Panc1 (cell line): ENCODE measurements around the gene LCE1F. TPM values are rescaled to one million over a fixed set of nuclear protein-coding genes. Genes with fewer than 3 reads are reported as not detected.

Experiments used
- ATAC-seq: fragments of 200-7000 bp; cut with Tn5 transposase; 2 replicates; pipeline ENCODE4 v1.9.1; 2020; ENCODE audit warnings: mild to moderate bottlenecking, moderate library complexity
- BruUV-seq: library from RNA; stranded (reverse); fragments of 400-500 nt; replicated peaks from 2 replicates; lab custom pipeline; 2021; lab: Mats Ljungman, UMichigan
- CTCF ChIA-PET: fragments of 300-600 bp; sonication (Branson Sonifier 250); formaldehyde crosslinking; loops from one replicate; lab custom pipeline; 2022; ENCODE audit warnings: antibody characterized with exemption; lab: Charles Lee
- POLR2A ChIA-PET: fragments of 300-600 bp; sonication (Branson Sonifier 250); formaldehyde crosslinking; loops from one replicate; lab custom pipeline; 2022; ENCODE audit warnings: antibody characterized with exemption; lab: Charles Lee
- DNase-seq: peaks from one replicate; pipeline ENCODE4 v3.0.0-alpha.2; 2010; ENCODE audit warnings: low read depth, low spot score
- H3K27ac ChIP-seq: 2 replicates; pipeline ENCODE4 v1.5.1; 2011; ENCODE audit warnings: mild to moderate bottlenecking, low read length, inconsistent platforms
- H3K27me3 ChIP-seq: fragments of 200-500 bp; sonication (Bioruptor generic); 2 replicates; pipeline ENCODE4 v1.6.0; 2014; ENCODE audit warnings: low read length, inconsistent platforms; ENCODE audit not compliant: control insufficient read depth, insufficient read depth
- H3K36me3 ChIP-seq: fragments of 200-500 bp; sonication (Bioruptor generic); 2 replicates; pipeline ENCODE4 v1.5.1; 2014; ENCODE audit warnings: inconsistent platforms, mild to moderate bottlenecking, low read length, moderate library complexity; ENCODE audit not compliant: control insufficient read depth, insufficient read depth
- H3K4me1 ChIP-seq: 2 replicates; pipeline ENCODE4 v1.5.1; 2011; ENCODE audit warnings: inconsistent platforms, mild to moderate bottlenecking, low read length, moderate library complexity; ENCODE audit not compliant: control insufficient read depth, insufficient read depth
- H3K4me3 ChIP-seq, 2 experiments: 2 replicates each; pipeline ENCODE4 v1.5.1; 2011 to 2012; ENCODE audit warnings: low read depth in 2 of 2, low read length in 2 of 2, mild to moderate bottlenecking in 2 of 2, inconsistent platforms in 1 of 2, moderate library complexity in 1 of 2
- H3K9me3 ChIP-seq: fragments of 200-500 bp; sonication (Bioruptor generic); 2 replicates; pipeline ENCODE4 v1.5.1; 2014; ENCODE audit warnings: low read depth, mild to moderate bottlenecking, inconsistent platforms, low read length, moderate library complexity; ENCODE audit not compliant: control insufficient read depth, insufficient read depth
- POLR2AphosphoS5 ChIP-seq: IDR thresholded peaks from 2 replicates; pipeline ENCODE4 v1.6.1; 2012; ENCODE audit warnings: mild to moderate bottlenecking, low read depth, low read length, moderate library complexity
- SIN3A ChIP-seq: IDR thresholded peaks from 2 replicates; pipeline ENCODE4 v1.6.1; 2012; ENCODE audit warnings: low read depth, mild to moderate bottlenecking, low read length, moderate library complexity, borderline replicate concordance; ENCODE audit not compliant: insufficient read depth
- TCF7L2 ChIP-seq: IDR thresholded peaks from 2 replicates; pipeline ENCODE4 v1.6.1; 2011; ENCODE audit warnings: mild to moderate bottlenecking, low read depth, low read length, inconsistent platforms
- in situ Hi-C: cut with HindIII; loops from 2 replicates; pipeline ENCODE4 v1.10.0; 2016; ENCODE audit warnings: low sequenced_read_pairs, low pct_unique_long_range_greater_than_20kb
- intact Hi-C: fragments of 100-400 bp; cut with micrococcal nuclease; formaldehyde crosslinking; loops from one replicate; pipeline ENCODE4 v1.10.0; 2022; ENCODE audit not compliant: unreplicated experiment
- total RNA-seq: library from RNA; stranded (reverse); gene quantifications from one replicate; pipeline ENCODE4 v1.2.1, GENCODE V29; 2021; ENCODE audit not compliant: unreplicated experiment
- TF ChIP-seq, protein P1 (sequence below): fragments of 450-650 bp; IDR thresholded peaks from 2 replicates; pipeline ENCODE4 v1.5.1; 2017; ENCODE audit warnings: mild to moderate bottlenecking
- TF ChIP-seq, protein P2 (sequence below), 2 experiments: IDR thresholded peaks; 2 replicates each; pipeline ENCODE4 v1.6.1; 2011 to 2012; ENCODE audit warnings: low read depth in 2 of 2, control low read depth in 1 of 2, low read length in 1 of 2, mild to moderate bottlenecking in 1 of 2, moderate library complexity in 1 of 2; ENCODE audit not compliant: insufficient read depth in 1 of 2

Gene LCE1F
- total RNA-seq, 1 experiment from 2014 or later: not detected

DNA sequence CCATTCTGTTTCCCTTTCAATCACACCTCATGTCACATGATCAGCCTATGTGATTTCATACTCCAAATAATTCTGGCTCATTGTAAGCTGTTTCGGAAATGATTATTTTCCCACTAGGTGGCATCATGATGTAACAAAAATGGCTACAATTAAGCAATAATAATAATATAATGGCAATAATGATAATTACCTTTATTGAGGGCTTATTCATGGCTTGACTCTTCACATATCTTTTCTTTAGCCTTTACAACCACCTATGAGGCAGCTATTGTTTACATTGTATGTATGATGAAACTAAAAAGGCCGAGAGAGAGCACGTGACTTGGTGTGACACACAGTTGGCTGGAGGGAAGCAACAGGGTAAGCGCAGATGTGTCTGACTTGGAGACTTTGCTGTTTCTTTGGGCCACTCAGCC is 29.6 kb upstream of the LCE1F start:
- POLR2A ChIA-PET: no interaction called here
- no peaks in the 10 kb centered on the region for H3K27me3 ChIP-seq
- CTCF ChIA-PET: no interaction called here
- BruUV-seq: no TSS peak
- TF ChIP-seq, protein P1, sequence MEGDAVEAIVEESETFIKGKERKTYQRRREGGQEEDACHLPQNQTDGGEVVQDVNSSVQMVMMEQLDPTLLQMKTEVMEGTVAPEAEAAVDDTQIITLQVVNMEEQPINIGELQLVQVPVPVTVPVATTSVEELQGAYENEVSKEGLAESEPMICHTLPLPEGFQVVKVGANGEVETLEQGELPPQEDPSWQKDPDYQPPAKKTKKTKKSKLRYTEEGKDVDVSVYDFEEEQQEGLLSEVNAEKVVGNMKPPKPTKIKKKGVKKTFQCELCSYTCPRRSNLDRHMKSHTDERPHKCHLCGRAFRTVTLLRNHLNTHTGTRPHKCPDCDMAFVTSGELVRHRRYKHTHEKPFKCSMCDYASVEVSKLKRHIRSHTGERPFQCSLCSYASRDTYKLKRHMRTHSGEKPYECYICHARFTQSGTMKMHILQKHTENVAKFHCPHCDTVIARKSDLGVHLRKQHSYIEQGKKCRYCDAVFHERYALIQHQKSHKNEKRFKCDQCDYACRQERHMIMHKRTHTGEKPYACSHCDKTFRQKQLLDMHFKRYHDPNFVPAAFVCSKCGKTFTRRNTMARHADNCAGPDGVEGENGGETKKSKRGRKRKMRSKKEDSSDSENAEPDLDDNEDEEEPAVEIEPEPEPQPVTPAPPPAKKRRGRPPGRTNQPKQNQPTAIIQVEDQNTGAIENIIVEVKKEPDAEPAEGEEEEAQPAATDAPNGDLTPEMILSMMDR: peak; percentile 23; the same call in 1 of the 2 replicates
- TF ChIP-seq POLR2AphosphoS5: no peak
- H3K4me3 ChIP-seq: no peak overlapping the region
- DNase-seq (peak; percentile 22), ATAC-seq (no peak)
- in situ Hi-C loops (no loop called here), intact Hi-C loops (no loop called here)
- H3K27ac ChIP-seq: no peak overlapping the region
- no peaks in the 10 kb centered on the region for H3K9me3 ChIP-seq
- no peaks in the 10 kb centered on the region for H3K36me3 ChIP-seq
- H3K4me1 ChIP-seq: no peaks in the 10 kb centered on the region

DNA sequence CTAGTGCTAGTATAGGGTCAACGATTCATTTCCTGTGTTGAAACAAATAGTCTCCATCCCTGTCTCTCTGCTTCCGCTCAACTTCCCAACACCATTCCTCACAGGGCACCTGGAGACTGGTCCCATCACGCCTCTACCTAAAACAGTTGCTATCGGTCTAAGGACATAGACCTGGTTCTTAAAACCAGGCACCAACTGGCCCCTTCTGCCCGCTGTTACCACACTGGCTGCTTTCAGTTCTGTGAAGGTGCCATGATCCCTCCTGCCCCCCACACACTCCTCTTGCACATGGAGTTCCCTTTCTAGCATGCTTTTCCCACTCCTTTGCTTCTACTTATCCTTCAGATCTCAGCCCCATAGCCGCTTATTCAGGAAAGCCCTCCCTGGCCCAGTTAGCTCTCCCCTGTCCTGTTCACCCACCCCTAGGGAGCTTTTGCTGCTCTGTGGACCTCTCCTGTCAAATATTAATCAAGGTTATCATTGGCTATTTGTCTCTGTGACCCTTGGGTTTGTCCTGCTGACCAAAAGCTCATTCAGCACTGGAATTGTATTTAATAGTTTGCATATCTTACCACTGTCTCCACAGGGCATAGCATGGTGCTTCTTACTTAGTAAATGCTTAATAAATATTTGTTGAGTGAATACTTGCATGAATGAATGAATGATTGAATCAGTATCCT is 29.0 kb upstream of the LCE1F start:
- in situ Hi-C loops: no loop called here
- Histone ChIP-seq H3K27me3 (no peaks in the 10 kb centered on the region; the same call in 1 of the 2 replicates), H3K4me3 (no peak overlapping the region), H3K4me1 (no peaks in the 10 kb centered on the region), H3K27ac (no peak overlapping the region), H3K9me3 (no peaks in the 10 kb centered on the region), H3K36me3 (no peaks in the 10 kb centered on the region)
- ATAC-seq (no peak), DNase-seq (no peak)
- no peak for TF ChIP-seq TCF7L2
- TF ChIP-seq, protein P1: no peak
- no peak for TF ChIP-seq POLR2AphosphoS5
- no peak for TF ChIP-seq SIN3A
- TF ChIP-seq, protein P2, sequence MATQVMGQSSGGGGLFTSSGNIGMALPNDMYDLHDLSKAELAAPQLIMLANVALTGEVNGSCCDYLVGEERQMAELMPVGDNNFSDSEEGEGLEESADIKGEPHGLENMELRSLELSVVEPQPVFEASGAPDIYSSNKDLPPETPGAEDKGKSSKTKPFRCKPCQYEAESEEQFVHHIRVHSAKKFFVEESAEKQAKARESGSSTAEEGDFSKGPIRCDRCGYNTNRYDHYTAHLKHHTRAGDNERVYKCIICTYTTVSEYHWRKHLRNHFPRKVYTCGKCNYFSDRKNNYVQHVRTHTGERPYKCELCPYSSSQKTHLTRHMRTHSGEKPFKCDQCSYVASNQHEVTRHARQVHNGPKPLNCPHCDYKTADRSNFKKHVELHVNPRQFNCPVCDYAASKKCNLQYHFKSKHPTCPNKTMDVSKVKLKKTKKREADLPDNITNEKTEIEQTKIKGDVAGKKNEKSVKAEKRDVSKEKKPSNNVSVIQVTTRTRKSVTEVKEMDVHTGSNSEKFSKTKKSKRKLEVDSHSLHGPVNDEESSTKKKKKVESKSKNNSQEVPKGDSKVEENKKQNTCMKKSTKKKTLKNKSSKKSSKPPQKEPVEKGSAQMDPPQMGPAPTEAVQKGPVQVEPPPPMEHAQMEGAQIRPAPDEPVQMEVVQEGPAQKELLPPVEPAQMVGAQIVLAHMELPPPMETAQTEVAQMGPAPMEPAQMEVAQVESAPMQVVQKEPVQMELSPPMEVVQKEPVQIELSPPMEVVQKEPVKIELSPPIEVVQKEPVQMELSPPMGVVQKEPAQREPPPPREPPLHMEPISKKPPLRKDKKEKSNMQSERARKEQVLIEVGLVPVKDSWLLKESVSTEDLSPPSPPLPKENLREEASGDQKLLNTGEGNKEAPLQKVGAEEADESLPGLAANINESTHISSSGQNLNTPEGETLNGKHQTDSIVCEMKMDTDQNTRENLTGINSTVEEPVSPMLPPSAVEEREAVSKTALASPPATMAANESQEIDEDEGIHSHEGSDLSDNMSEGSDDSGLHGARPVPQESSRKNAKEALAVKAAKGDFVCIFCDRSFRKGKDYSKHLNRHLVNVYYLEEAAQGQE (IDR thresholded peaks at IDR 0.05; ENCODE audit: insufficient read depth in 1 of 2, low read depth in 2 of 2, low read length in 1 of 2): no peak
- no TSS peak for BruUV-seq
- intact Hi-C loops: no loop called here
- POLR2A ChIA-PET: no interaction called here
- CTCF ChIA-PET: no interaction called here
